ENCODE measurements around the gene F13A1.

Gene F13A1

DNA sequence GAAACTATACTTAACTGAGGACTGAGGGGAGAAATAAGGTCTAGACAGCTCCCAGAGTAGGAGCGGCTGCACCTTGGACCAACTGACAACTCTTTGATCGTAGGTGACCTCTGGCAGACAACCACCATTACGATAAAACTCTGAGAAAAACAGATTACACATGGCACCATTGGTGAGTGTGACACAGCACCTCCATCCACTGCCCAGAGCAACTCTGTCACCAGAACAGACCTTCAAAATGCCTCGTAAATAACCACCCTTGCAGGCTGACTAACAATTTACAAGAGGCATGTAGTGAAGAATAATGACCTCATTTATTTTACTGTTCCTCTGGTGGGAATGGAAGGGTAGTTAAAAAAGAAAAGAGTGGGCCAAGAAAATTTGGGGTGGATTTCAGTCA, 64.2 kb downstream of the F13A1 start:
- DNase-seq (ENCODE audit: low read depth in 1 of 2, low spot score in 1 of 2) = no peak
- H3K27me3 ChIP-seq (ENCODE audit: insufficient read depth, poor library complexity, severe bottlenecking) = no peaks in the 10 kb centered on the region
- TF ChIP-seq POLR2AphosphoS5 (IDR thresholded peaks at IDR 0.05; ENCODE audit: low read depth) (no peak), SPI1 (IDR thresholded peaks at IDR 0.05; ENCODE audit: borderline replicate concordance, low read depth) (no peak), GABPA (IDR thresholded peaks at IDR 0.05; ENCODE audit: low read depth) (no peak)
- TF ChIP-seq, protein P1, sequence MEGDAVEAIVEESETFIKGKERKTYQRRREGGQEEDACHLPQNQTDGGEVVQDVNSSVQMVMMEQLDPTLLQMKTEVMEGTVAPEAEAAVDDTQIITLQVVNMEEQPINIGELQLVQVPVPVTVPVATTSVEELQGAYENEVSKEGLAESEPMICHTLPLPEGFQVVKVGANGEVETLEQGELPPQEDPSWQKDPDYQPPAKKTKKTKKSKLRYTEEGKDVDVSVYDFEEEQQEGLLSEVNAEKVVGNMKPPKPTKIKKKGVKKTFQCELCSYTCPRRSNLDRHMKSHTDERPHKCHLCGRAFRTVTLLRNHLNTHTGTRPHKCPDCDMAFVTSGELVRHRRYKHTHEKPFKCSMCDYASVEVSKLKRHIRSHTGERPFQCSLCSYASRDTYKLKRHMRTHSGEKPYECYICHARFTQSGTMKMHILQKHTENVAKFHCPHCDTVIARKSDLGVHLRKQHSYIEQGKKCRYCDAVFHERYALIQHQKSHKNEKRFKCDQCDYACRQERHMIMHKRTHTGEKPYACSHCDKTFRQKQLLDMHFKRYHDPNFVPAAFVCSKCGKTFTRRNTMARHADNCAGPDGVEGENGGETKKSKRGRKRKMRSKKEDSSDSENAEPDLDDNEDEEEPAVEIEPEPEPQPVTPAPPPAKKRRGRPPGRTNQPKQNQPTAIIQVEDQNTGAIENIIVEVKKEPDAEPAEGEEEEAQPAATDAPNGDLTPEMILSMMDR (IDR thresholded peaks at IDR 0.05; ENCODE audit: insufficient read depth, low read length) = no peak
- TF ChIP-seq, protein P2, sequence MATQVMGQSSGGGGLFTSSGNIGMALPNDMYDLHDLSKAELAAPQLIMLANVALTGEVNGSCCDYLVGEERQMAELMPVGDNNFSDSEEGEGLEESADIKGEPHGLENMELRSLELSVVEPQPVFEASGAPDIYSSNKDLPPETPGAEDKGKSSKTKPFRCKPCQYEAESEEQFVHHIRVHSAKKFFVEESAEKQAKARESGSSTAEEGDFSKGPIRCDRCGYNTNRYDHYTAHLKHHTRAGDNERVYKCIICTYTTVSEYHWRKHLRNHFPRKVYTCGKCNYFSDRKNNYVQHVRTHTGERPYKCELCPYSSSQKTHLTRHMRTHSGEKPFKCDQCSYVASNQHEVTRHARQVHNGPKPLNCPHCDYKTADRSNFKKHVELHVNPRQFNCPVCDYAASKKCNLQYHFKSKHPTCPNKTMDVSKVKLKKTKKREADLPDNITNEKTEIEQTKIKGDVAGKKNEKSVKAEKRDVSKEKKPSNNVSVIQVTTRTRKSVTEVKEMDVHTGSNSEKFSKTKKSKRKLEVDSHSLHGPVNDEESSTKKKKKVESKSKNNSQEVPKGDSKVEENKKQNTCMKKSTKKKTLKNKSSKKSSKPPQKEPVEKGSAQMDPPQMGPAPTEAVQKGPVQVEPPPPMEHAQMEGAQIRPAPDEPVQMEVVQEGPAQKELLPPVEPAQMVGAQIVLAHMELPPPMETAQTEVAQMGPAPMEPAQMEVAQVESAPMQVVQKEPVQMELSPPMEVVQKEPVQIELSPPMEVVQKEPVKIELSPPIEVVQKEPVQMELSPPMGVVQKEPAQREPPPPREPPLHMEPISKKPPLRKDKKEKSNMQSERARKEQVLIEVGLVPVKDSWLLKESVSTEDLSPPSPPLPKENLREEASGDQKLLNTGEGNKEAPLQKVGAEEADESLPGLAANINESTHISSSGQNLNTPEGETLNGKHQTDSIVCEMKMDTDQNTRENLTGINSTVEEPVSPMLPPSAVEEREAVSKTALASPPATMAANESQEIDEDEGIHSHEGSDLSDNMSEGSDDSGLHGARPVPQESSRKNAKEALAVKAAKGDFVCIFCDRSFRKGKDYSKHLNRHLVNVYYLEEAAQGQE (IDR thresholded peaks at IDR 0.05; ENCODE audit: insufficient replicate concordance, low read depth) = no peak
- no peak overlapping the region for H3K4me3 ChIP-seq (replicated peaks; ENCODE audit: insufficient read depth, low read length)
- H3K27ac ChIP-seq (replicated peaks) = no peak overlapping the region

DNA sequence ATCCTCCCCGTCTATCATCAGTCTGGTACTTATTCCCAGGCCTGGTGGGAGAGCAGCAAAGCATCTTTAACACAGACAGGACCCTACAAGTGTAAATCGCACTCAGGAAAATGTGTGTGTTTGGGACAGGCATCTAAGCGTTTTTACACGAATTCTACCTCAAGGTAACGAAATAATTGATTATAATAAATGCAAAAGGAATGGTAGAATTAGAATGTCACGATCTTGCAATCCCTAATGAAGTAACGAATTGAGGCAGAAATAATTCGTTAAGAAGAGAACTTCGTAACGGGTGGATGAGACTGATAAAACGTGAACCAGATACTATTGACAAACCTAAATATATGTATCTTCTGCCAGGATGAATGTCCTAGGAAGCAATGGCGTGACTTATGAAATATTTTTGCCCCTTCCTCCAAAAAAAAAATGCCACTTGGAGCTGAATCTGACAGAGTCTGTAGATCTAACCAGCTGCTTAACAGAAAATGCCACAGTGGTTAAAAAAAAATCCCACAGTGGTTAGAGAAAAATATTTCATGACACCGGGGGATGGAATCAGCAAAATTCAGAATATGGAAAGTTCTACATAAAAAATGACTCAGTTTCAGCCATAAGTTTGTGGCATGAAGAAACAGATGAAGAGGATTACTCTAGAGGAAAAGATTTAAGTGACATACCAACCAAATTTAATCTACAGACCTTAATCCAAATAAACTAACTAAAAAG, 68.7 kb downstream of the F13A1 start:
- no peak for TF ChIP-seq SPI1 (IDR thresholded peaks at IDR 0.05; ENCODE audit: borderline replicate concordance, low read depth)
- no peak for TF ChIP-seq GABPA (IDR thresholded peaks at IDR 0.05; ENCODE audit: low read depth)
- no peak for TF ChIP-seq POLR2AphosphoS5 (IDR thresholded peaks at IDR 0.05; ENCODE audit: low read depth)
- TF ChIP-seq, protein P2 (IDR thresholded peaks at IDR 0.05; ENCODE audit: insufficient replicate concordance, low read depth) = no peak
- TF ChIP-seq, protein P1 (IDR thresholded peaks at IDR 0.05; ENCODE audit: insufficient read depth, low read length) = no peak
- DNase-seq (ENCODE audit: low read depth in 1 of 2, low spot score in 1 of 2) = no peak
- no peak overlapping the region for H3K4me3 ChIP-seq (replicated peaks; ENCODE audit: insufficient read depth, low read length)
- H3K27ac ChIP-seq (replicated peaks) = no peak overlapping the region
- no peaks in the 10 kb centered on the region for H3K27me3 ChIP-seq (ENCODE audit: insufficient read depth, poor library complexity, severe bottlenecking)

DNA sequence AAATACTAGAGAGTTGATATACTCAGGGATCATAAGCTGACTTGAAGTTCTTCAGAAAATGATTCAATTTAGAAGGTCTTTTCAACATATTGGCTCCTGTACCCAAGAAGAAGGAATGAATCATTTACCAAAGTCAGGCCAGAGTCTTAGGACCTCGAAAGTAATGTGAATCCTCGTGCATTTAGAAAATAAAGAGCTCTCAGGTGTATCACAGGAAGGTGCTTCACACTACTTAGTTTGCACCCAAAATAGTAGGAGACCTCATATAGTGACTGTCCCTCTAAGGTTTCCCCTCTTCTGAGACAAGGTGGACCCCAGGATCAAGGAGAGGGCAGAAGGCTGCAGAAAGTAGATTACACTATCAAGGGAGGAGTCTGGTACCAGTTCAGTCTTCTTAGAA, 71.8 kb downstream of the F13A1 start:
- TF ChIP-seq SPI1 (IDR thresholded peaks at IDR 0.05; ENCODE audit: borderline replicate concordance, low read depth) (no peak), POLR2AphosphoS5 (IDR thresholded peaks at IDR 0.05; ENCODE audit: low read depth) (no peak), GABPA (IDR thresholded peaks at IDR 0.05; ENCODE audit: low read depth) (no peak)
- TF ChIP-seq, protein P2 (IDR thresholded peaks at IDR 0.05; ENCODE audit: insufficient replicate concordance, low read depth) = no peak
- TF ChIP-seq, protein P1 (IDR thresholded peaks at IDR 0.05; ENCODE audit: insufficient read depth, low read length) = no peak
- no peaks in the 10 kb centered on the region for H3K27me3 ChIP-seq (ENCODE audit: insufficient read depth, poor library complexity, severe bottlenecking)
- DNase-seq (ENCODE audit: low read depth in 1 of 2, low spot score in 1 of 2) = no peak
- no peak overlapping the region for H3K27ac ChIP-seq (replicated peaks)
- no peak overlapping the region for H3K4me3 ChIP-seq (replicated peaks; ENCODE audit: insufficient read depth, low read length)
